Measurements from ENCODE around the gene MICU1. TPM values are rescaled to one million over a fixed set of nuclear protein-coding genes. Genes with fewer than 3 reads are reported as not detected.
"Not testable (repeated sequence)": the region's sequence is repeated elsewhere in the genome, so short reads cannot be mapped to it uniquely, and the experiment has no call there.

The MICU1 gene
- polyA plus RNA-seq, 1 experiment, result 61.7 TPM

- Histone ChIP-seq H3K4me3 (ENCODE audit: low read depth, low read length) (no peak overlapping the region), H3K9me3 (ENCODE audit: control insufficient read depth, insufficient read depth, low read length) (no peaks in the 10 kb centered on the region), H3K27ac (ENCODE audit: low read depth, low read length) (peak overlapping the region; percentile 62), H3K27me3 (ENCODE audit: control insufficient read depth, insufficient read depth, low read length) (no peaks in the 10 kb centered on the region)
- TF ChIP-seq CTCF (IDR thresholded peaks at IDR 0.05; ENCODE audit: low read depth, low read length), result no peak
- CTCF ChIA-PET, result interaction anchor here (0.5 kb wide), 1 partner anchor 23 kb away, joined by 3 read pairs; no protein-coding TSS in a partner anchor
- POLR2A ChIA-PET, result interaction anchor here (0.7 to 1.2 kb wide), 4 partner anchors 8 to 535 kb away, joined by 3 to 8 read pairs (median 5); no protein-coding TSS in a partner anchor
- DNase-seq (ENCODE audit: low read depth, low spot score), result peak; percentile 71
Observed at GRCh38 chr10:72552857-72553256, 73.0 kb downstream of the MICU1 start.

GRCh38 chr10:72550239-72550638 lies 75.6 kb downstream of the MICU1 start:
- H3K27ac ChIP-seq (ENCODE audit: low read depth, low read length), result no peak overlapping the region
- no peaks in the 10 kb centered on the region for H3K9me3 ChIP-seq (ENCODE audit: control insufficient read depth, insufficient read depth, low read length)
- ChIA-PET CTCF (no interaction called here), POLR2A (no interaction called here)
- TF ChIP-seq CTCF (IDR thresholded peaks at IDR 0.05; ENCODE audit: low read depth, low read length), result no peak
- H3K4me3 ChIP-seq (ENCODE audit: low read depth, low read length), result no peak overlapping the region
- no peak for DNase-seq (ENCODE audit: low read depth, low spot score)
- H3K27me3 ChIP-seq (ENCODE audit: control insufficient read depth, insufficient read depth, low read length), result no peaks in the 10 kb centered on the region

GRCh38 chr10:72545546-72545945 lies 80.3 kb downstream of the MICU1 start:
- POLR2A ChIA-PET, result interaction anchor here (0.6 kb wide), 1 partner anchor 60 kb away, joined by 3 read pairs; no protein-coding TSS in a partner anchor
- no peak for DNase-seq (ENCODE audit: low read depth, low spot score)

GRCh38 chr10:72543855-72544254 lies 82.0 kb downstream of the MICU1 start:
- H3K9me3 ChIP-seq (ENCODE audit: control insufficient read depth, insufficient read depth, low read length), result peaks cover 11% of the 10 kb centered on the region
- DNase-seq (ENCODE audit: low read depth, low spot score); H3K27ac ChIP-seq (ENCODE audit: low read depth, low read length); H3K27me3 ChIP-seq (ENCODE audit: control insufficient read depth, insufficient read depth, low read length); POLR2A ChIA-PET; H3K4me3 ChIP-seq (ENCODE audit: low read depth, low read length): not testable (repeated sequence)
- CTCF ChIA-PET, result interaction anchor here (1.2 kb wide), 1 partner anchor 179 kb away, joined by 3 read pairs; no protein-coding TSS in a partner anchor

More at GRCh38 chr10:72545546-72545945, 80.3 kb downstream of the MICU1 start:
- Histone ChIP-seq H3K4me3 (ENCODE audit: low read depth, low read length) (no peak overlapping the region), H3K27me3 (ENCODE audit: control insufficient read depth, insufficient read depth, low read length) (no peaks in the 10 kb centered on the region), H3K27ac (ENCODE audit: low read depth, low read length) (no peak overlapping the region), H3K9me3 (ENCODE audit: control insufficient read depth, insufficient read depth, low read length) (peaks cover 11% of the 10 kb centered on the region)
- CTCF ChIA-PET, result no interaction called here
- TF ChIP-seq CTCF (IDR thresholded peaks at IDR 0.05; ENCODE audit: low read depth, low read length), result no peak

GRCh38 chr10:72542396-72542815 lies 83.5 kb downstream of the MICU1 start:
- Histone ChIP-seq H3K27me3 (ENCODE audit: control insufficient read depth, insufficient read depth, low read length) (no peaks in the 10 kb centered on the region), H3K27ac (ENCODE audit: low read depth, low read length) (no peak overlapping the region), H3K4me3 (ENCODE audit: low read depth, low read length) (no peak overlapping the region), H3K9me3 (ENCODE audit: control insufficient read depth, insufficient read depth, low read length) (peaks cover 11% of the 10 kb centered on the region)
- ChIA-PET POLR2A (no interaction called here), CTCF (no interaction called here)
- TF ChIP-seq CTCF (IDR thresholded peaks at IDR 0.05; ENCODE audit: low read depth, low read length), result no peak
- DNase-seq (ENCODE audit: low read depth, low spot score), result no peak
